GM19239 (cell line): ENCODE results near the gene CUL4A.
A peak's percentile ranks its signal among the peaks of the same experiment; 100 is the strongest.

Source experiments
- DNase-seq: peaks from one replicate; pipeline ENCODE4 v3.0.0; 2011; ENCODE audit warnings: low spot score; ENCODE audit not compliant: insufficient read length
- FAIRE-seq: peaks from 2 replicates; lab custom pipeline; 2011; peaks lifted over from hg19 to GRCh38; lab: Jason Lieb, UNC

Gene CUL4A

GRCh38 chr13:113178896-113179167 lies 30.6 kb upstream of the CUL4A start:
- no peak for DNase-seq
- FAIRE-seq: no peak

- DNase-seq (no peak), FAIRE-seq (no peak)
Observed at GRCh38 chr13:113179374-113180230, 29.8 kb upstream of the CUL4A start.

GRCh38 chr13:113182046-113182445 lies 27.4 kb upstream of the CUL4A start:
- FAIRE-seq (no peak), DNase-seq (no peak)

- FAIRE-seq (no peak), DNase-seq (no peak)
Observed at GRCh38 chr13:113183450-113184129, 25.8 kb upstream of the CUL4A start.

GRCh38 chr13:113184568-113185440 lies 24.6 kb upstream of the CUL4A start:
- FAIRE-seq (peak; percentile 66), DNase-seq (no peak)

- peak; percentile 59 for FAIRE-seq
Observed at GRCh38 chr13:113186061-113186900, 23.1 kb upstream of the CUL4A start.

GRCh38 chr13:113187263-113187669 lies 22.1 kb upstream of the CUL4A start:
- DNase-seq (no peak), FAIRE-seq (no peak)

More at GRCh38 chr13:113186061-113186900, 23.1 kb upstream of the CUL4A start:
- DNase-seq: peak; percentile 32

GRCh38 chr13:113187883-113188665 lies 21.3 kb upstream of the CUL4A start:
- DNase-seq (no peak), FAIRE-seq (no peak)

GRCh38 chr13:113190181-113190580 lies 19.2 kb upstream of the CUL4A start:
- DNase-seq: no peak
- no peak for FAIRE-seq

GRCh38 chr13:113192279-113192678 lies 17.1 kb upstream of the CUL4A start:
- FAIRE-seq (no peak), DNase-seq (no peak)

- no peak for FAIRE-seq
- DNase-seq: no peak
Observed at GRCh38 chr13:113192902-113193301, 16.5 kb upstream of the CUL4A start.

- FAIRE-seq: no peak
- no peak for DNase-seq
Observed at GRCh38 chr13:113195360-113195759, 14.1 kb upstream of the CUL4A start.

- FAIRE-seq: no peak
Observed at GRCh38 chr13:113196970-113197737, 12.3 kb upstream of the CUL4A start.

GRCh38 chr13:113201815-113202214 lies 7.6 kb upstream of the CUL4A start:
- DNase-seq (no peak), FAIRE-seq (no peak)

More at GRCh38 chr13:113196970-113197737, 12.3 kb upstream of the CUL4A start:
- no peak for DNase-seq

GRCh38 chr13:113202912-113203311 lies 6.5 kb upstream of the CUL4A start:
- DNase-seq (no peak), FAIRE-seq (no peak)

GRCh38 chr13:113203507-113204377 lies 5.7 kb upstream of the CUL4A start:
- no peak for DNase-seq
- no peak for FAIRE-seq

- FAIRE-seq (no peak), DNase-seq (no peak)
Observed at GRCh38 chr13:113204378-113204734, 5.1 kb upstream of the CUL4A start.
